HG03520 (cell line): Measurements from ENCODE around the gene SCFD2.
"Not testable (repeated sequence)": the region's sequence is repeated elsewhere in the genome, so short reads cannot be mapped to it uniquely, and the experiment has no call there.

Experiments used
- ATAC-seq: cut with Tn5 transposase; IDR thresholded peaks from one replicate; pipeline ENCODE4 v1.9.1; 2021; ENCODE audit warnings: mild to moderate bottlenecking, moderate library complexity; ENCODE audit not compliant: unreplicated experiment

The SCFD2 gene

DNA sequence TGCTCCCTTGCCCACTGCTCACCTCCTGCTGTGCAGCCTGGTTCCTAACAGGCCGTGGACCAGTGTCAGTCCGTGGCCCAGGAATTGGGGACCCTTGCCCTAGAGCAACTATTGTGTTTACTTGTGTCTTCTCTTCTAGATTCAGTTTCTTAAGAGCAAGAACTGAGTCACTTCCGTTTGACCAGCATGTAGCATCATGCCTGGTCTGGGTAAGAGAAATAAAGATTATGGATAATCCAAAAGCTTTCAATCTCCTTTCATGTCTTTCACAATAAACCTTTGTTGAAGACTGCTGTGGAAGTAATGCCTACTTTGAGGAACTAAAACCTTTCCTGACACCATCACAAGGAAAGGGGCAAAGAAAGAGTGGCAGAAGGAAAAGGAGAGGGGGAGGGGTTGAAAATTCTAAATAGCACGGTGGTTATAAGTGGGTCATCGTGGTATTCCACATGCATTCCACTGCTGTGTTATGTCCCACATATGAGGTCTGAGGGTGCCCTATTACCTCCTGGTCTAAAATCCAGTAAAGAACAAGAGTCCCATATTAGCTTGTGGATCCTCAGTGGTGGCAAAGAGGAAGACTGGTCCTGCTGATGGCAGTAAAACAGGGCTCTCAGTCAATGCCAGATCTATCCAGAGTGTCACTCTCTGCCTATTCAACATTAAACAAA is 370.4 kb downstream of the SCFD2 start:
- no peak for ATAC-seq

DNA sequence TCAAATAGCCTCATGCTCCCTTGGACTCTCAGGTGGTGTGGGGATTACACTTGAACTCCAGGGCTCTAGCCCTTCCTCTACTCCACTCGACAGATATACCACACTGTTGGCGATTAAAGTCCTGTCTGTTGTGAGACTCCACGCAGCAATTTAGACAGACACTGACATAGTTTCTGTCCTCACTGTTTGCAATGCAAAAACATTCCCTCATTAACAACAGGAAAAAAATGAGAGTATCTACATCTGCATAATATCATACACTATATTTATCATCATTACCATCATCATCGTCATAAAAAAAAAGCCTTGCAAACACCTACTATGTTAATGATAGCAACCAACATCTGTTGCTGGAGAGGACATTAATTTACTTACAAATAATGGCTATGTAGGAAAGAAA is 371.3 kb downstream of the SCFD2 start:
- ATAC-seq: no peak

DNA sequence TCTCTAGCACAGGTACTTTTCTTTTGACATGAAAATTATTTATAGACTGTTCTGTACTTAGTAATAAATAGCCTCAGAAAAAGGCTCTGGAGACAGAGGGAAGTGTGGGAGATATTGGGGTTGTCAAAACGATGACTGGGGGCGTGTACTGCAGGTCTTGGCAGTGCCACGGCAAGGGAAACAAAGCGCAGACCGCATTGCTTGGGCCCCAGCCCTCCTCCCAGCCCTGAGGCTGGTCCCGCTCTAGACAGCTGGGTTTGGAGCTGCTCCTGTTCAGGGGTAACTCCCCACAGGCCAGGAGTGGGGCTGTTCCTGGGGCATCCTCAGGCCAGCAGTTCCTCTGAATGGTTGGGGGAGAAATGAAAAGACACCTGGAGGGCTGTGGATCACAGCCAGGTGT is 372.1 kb downstream of the SCFD2 start:
- ATAC-seq: no peak

DNA sequence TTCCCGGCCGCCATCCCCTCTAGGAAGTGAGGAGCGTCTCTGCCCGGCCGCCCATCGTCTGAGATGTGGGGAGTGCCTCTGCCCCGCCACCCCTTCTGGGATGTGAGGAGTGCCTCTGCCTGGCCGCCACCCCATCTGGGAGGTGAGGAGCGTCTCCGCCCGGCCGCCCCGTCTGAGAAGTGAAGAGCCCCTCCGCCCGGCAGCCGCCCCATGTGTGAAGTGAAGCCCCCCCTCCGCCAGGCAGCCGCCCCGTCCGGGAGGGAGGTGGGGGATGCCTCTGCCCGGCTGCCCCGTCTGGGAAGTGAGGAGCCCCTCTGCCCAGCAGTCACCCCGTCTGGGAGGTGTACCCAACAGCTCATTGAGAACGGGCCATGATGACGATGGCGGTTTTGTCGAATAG is 373.3 kb downstream of the SCFD2 start:
- not testable (repeated sequence) for ATAC-seq

- no peak for ATAC-seq
These were observed 374.4 kb downstream of the SCFD2 start for GRCh38 chr4:52991472-52991871.

- no peak for ATAC-seq
These were observed 375.2 kb downstream of the SCFD2 start for GRCh38 chr4:52990706-52991105.

DNA sequence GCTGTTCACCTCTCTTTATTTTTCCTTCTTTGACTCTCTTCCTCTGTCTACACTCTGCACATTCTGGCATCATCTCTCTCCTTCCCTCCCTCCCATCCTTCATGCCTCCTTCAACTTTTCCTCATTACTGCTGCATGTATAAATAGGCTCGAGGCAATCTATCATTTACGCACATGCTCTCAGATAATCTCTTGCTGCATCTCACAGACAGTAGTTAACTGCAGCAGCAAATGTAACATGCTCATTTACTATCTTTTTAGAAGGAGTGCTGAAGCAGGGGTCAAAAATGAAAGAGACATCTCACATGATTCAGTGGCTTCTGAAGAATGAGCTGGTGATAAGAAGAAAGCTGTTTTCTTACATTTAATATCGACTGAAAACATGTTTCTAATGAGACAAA is 376.0 kb downstream of the SCFD2 start:
- ATAC-seq: no peak

GRCh38 chr4:52987392-52988056 is 378.3 kb downstream of the SCFD2 start:
- ATAC-seq: no peak

DNA sequence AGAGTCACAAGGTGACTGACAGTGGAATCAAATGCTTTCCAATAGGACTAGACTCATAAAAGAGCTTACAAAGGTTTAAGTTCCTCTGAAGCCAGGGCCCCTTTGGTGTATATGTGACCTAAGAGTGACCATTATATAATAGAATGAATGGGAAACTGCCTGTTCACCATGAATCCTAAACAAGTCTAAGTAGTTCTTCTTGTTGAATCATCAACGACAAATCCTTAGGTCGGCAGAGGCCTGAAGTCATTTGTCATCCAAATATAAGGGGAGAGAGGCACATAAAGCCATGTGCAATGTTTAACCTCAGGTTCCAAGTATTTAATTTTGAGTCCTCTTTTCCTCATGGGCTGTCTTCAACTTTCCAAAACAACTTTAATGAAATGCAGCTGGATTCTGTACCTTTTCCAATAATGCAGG is 381.4 kb downstream of the SCFD2 start:
- ATAC-seq: no peak

DNA sequence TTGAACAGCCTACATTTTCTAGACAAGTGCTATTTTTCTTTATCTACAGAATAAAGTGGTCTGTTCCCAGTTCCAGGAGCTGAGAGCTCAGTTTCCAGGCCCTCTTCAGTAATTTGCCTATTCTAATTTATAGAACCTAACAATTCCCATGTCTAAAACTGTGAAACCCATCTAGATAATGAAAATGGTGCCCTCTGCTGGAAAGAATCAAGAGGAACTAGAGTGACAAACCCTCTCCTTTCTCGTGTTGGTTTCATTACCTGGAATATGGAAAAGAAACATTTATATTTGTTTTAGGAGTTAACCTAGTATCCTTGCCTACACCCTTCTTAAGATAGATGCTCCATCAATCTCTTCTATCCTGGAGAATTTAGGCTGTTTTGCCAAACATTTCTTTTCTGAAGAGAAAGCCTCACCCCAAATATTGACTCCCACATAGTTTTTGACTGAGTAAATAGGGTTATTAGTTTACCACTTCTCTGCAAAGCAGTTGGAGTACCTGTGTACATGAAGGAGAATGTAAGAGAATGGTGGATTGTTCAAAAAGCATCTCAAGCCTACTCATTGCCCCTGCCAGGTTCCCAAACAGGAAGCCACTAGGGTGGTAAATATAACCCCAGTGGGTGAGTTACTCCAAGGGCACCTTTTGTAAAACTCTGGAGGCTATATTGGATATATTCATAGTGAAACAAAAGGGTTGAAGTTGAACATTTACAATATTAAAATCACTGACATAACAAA is 382.1 kb downstream of the SCFD2 start:
- ATAC-seq: no peak

GRCh38 chr4:52982946-52983340 is 382.9 kb downstream of the SCFD2 start:
- ATAC-seq: no peak

DNA sequence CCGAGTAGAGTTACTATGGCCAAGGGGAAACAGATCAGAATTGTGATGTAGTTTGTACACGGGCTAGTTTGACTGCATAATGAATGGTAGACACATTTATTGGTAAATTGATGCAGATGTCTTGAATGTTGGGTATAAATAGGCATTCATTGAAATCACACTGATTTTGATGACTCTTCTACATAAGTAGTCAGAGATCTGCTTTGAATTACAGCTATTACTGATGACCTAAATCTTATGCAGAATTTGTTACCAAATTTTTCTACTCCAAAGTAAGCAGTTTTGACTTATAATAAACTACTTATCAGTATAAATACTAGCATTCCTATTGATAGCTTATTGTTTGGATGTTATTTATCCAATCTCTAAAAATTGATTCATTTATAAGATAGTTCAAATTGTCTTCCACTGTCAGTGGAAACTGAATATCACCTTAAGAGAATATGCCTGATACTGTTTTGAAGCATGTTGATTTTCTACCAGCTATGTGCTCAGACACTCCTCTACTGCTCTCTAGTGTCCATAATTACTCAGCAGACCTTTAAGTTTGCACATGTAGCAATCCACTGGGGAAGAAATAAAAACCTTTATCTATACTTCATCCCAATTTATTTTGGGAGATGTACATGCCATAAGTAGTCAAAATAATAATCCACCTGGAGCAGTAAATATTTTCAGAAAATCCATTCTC is 383.5 kb downstream of the SCFD2 start:
- no peak for ATAC-seq

GRCh38 chr4:52979821-52980590 is 385.9 kb downstream of the SCFD2 start:
- no peak for ATAC-seq

DNA sequence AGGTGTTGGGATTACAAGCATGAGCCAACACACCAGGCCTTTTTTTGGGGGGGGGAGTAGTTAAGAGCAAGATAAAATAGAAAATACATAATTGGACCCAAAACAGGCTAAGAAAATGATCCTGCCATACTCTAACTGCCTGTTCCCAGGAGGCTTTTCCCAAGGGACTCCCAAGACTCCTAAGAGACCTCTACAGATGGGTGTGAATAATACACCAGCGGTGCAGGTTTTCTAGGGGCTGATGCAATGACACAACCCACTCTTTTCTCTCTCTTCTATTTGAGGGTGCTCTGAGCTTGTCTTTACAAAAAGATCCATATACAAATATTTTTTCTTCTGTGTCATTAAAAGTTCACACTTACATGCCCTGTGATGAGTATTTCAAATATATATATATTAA is 386.8 kb downstream of the SCFD2 start:
- ATAC-seq: no peak

DNA sequence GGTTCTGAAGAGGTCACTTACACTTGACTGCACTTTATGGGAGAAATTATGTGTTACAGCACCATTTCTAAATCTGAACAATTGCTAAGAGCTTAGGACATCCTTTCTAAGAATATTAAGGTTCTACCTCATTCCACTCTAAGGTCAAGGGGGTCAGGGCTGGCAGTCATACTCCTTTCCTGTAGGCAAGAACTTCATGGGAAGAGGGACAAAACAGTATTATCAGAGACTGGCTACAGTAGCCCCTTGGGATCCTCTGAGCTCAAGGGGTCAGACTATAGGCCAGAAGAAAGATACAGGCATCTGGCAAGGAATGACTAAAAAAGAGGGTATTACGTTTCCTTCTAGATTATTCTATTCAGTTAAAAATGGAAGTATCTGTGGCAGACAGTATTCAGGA is 388.6 kb downstream of the SCFD2 start:
- no peak for ATAC-seq

DNA sequence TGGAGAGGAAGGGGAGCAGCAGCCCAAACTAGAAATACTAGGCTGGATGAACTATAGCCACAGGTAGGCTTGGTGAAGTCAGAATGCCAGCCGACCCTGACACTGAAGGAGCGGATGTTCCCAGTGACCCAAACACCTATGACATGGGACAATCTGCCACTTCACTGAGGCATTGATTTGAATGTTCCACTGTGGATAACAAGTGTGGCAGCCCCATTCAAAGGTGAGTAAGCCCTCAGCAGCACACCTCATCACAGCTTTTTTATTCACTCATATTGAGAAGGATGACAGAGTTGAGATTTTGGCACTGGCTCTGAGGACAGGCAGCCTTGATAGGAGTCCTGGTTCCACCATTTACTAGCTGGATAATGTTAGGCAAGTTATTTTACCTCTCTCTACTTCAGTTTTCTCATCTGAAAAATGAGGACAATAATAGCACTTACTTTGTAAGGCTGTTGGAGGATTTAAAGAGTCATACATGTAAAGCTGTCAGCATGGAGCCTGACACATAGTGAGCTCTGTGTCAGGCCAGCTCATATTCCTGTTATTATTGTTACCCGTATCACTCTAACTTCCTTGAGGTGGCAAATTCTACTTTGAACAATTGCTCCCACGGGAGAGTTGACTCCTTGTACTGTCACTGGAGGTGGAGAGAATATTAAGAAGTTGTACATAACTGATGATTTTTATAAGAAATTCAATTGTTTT is 389.2 kb downstream of the SCFD2 start:
- ATAC-seq: no peak

GRCh38 chr4:52968691-52969090 is 397.2 kb downstream of the SCFD2 start:
- no peak for ATAC-seq

GRCh38 chr4:52968241-52968640 is 397.6 kb downstream of the SCFD2 start:
- no peak for ATAC-seq

DNA sequence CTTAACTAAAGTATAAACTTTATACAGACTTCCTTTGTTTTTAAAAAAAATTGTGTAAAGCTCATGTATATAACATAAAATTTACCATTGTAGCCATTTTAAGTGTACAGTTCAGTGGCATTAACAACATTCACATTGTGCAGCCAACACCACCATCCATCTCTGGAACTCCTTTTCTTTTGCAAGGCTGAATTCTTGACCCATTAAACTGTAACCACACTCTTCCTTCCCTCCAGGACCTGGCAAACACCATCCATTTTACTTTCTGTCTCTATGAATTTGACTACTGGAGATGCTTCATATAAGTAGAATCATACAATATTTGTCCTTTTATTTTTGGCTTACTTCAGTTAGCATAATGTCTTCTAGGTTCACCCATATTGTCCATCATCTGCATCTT is 399.1 kb downstream of the SCFD2 start:
- ATAC-seq: no peak

DNA sequence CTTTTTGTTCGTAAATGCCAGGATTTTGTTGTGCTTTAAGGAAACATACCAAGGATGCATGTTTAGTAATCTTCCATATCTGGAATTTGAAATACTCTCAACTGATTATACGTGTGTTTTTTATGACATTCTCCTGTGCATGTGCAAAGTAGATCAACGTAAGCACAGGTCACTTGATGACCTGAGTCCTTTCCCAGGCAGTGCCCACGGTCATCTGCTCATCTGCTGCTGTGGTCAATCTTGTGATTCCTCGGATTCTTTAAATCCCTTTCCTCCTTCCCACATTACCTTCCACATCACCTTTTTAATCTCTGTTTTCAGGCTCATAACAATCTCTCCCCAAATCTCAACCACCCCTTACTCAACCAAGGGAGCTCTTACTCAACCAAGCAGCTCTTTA is 399.7 kb downstream of the SCFD2 start:
- ATAC-seq: no peak
